Activated CD8-positive, alpha-beta memory T cell treated with anti-CD3 and anti-CD28 coated beads, Interleukin-2, amount 50 U/mL, for 24 hours (primary cell): ENCODE measurements around the gene TTC3.

Source experiments
- DNase-seq: peaks from one replicate; pipeline ENCODE4 v3.0.0-alpha.2; 2020; ENCODE audit errors: extremely low read depth

TTC3 gene

DNA sequence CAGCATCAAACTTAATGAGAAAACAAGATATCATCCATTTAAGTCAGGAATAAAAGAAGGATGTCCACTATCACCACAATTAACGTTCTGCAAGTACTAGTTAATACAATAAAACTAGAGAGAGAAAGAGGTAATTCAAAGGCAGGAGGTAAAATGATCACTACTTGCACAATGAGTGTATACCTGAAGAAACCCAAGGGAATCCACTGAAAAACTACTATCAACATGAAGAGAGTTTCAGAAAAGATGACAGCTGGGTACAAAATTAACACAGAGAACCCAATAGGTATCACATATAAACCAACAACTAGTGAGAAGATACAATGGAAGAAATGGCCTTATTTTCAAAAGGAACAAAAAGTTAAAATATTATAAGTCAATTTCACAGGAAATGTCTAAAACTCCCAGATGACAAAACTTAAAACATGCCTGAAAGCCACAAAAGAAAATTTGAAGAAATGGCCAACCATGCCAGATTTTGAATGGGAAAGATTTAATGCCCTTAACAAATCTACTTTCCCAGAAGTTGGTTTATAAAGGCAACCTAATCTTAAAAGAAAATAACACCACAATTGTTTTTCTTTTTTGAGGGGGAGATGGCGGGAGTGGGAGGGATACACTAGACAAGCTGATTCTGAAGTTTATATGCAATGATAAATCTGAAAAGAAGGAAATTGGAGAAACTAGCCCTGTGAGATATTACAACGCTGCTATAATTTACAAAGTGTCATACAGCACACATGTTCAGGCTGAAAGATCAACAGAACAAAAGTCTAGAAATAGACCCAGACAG, 176.3 kb downstream of the TTC3 start:
- DNase-seq: no peak

DNA sequence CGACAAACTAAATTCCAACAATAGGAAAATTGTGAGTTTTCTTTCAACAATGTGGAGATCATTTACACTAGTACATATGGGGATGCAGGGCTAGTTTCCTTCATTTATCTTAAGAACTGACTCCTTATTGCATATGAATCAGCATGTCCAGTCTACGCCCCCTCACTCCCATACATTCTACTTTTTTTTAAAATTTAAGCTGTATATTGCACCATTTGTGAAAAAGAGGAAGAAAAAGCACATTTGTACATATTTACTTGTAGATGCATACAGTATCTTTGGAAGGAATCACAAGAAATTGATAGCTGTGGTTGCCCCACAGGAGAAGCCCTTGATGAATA, 178.2 kb downstream of the TTC3 start:
- no peak for DNase-seq
